Muscle layer of colon (tissue), 2 donors: ENCODE measurements around the gene TTLL1.
"Not testable (repeated sequence)": the region's sequence is repeated elsewhere in the genome, so short reads cannot be mapped to it uniquely, and the experiment has no call there.

Source experiments
- H3K27ac ChIP-seq: one replicate; pipeline ENCODE4 v1.7.0; 2013; ENCODE audit warnings: low read depth, mild to moderate bottlenecking, low read length, moderate library complexity
- H3K27me3 ChIP-seq, 2 donors: one replicate each; pipeline ENCODE4 v1.7.0; 2013; ENCODE audit warnings: low read length in 2 of 2, mild to moderate bottlenecking in 2 of 2; ENCODE audit not compliant: insufficient read depth in 2 of 2, control insufficient read depth in 1 of 2
- H3K36me3 ChIP-seq: one replicate; pipeline ENCODE4 v1.7.0; 2013; ENCODE audit warnings: mild to moderate bottlenecking, low read length; ENCODE audit not compliant: insufficient read depth
- H3K4me1 ChIP-seq: one replicate; pipeline ENCODE4 v1.7.0; 2013; ENCODE audit warnings: mild to moderate bottlenecking, low read length; ENCODE audit not compliant: insufficient read depth
- H3K4me3 ChIP-seq, 2 donors: one replicate each; pipeline ENCODE4 v1.7.0; 2013; ENCODE audit warnings: low read length in 2 of 2, low read depth in 1 of 2, mild to moderate bottlenecking in 1 of 2, moderate library complexity in 1 of 2
- H3K9ac ChIP-seq: one replicate; pipeline ENCODE4 v1.7.0; 2013; ENCODE audit warnings: low read length
- H3K9me3 ChIP-seq: one replicate; pipeline ENCODE4 v1.7.0; 2013; ENCODE audit warnings: mild to moderate bottlenecking, low read length
- donor health status: abdominal sarcoma.
- donor health status: Adenocarcinoma of cecum.

TTLL1 gene

DNA sequence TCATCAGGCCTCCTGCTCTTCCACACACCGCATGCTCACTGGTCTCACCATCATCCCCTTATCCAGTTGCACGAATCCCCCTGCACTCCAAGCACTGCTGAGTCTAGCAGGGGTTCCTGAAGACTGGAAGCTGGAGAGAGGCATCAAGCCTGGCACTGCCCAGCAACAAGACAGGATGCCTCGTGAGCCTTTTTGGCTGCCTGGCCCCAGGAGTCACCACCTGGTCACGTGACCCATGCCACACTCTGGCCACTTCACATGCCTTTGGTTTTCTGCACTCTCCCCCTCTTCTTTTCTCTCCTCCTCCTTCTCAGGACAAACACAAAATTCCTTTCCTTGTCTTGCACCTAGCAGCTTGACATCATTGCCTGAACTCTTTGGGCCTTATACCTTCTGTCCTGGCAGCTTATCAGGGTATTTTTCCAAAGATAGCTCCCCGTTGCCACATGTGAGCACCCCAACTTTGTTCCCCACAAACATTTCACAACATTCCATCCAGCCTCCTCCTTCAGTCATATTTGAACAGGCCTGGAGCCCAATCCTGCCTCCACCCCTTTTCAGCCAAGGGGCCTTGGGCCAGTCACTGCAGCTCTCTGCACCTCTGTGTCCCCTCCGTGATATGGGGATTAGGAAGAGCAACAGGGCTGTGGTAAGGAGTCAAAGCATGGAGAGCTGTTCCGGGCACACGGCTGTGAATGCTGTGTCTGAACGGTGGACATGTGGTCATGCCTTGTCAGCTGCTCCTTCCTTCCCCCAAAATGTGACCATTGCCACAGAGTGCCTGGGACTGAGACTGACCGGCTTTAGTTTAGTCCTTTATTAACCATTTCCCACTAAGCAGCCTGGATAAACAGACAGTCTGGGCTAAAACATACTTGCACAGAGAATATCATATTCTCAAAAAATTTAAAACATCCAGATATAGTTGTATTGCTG is 71.4 kb downstream of the TTLL1 start:
- Histone ChIP-seq H3K27me3 (no peaks in the 10 kb centered on the region), H3K9ac (no peak overlapping the region), H3K4me1 (peaks cover 18% of the 10 kb centered on the region), H3K36me3 (no peaks in the 10 kb centered on the region), H3K9me3 (no peaks in the 10 kb centered on the region), H3K27ac (no peak overlapping the region), H3K4me3 (no peak overlapping the region)

DNA sequence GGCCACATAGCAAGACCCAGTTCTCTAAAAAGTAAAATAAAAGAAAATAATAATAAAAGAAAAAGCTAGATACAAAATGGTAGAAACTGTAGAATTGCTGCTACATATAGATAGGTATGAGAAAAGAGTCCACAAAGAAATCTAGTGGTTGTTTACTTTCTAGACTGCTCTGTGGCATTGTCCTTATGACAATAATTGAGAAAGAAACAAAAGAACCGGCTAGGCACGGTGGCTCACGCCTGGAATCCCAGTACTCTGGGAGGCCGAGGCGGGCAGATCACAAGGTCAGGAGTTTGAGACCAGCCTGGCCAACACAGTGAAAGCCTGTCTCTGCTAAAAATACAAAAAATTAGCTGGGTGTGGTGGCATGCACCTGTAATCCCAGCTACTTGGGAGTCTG is 73.0 kb downstream of the TTLL1 start:
- not testable (repeated sequence) for H3K4me3 ChIP-seq, H3K27ac ChIP-seq, H3K9me3 ChIP-seq, H3K27me3 ChIP-seq, H3K9ac ChIP-seq, H3K36me3 ChIP-seq
- peaks cover 25% of the 10 kb centered on the region for H3K4me1 ChIP-seq

DNA sequence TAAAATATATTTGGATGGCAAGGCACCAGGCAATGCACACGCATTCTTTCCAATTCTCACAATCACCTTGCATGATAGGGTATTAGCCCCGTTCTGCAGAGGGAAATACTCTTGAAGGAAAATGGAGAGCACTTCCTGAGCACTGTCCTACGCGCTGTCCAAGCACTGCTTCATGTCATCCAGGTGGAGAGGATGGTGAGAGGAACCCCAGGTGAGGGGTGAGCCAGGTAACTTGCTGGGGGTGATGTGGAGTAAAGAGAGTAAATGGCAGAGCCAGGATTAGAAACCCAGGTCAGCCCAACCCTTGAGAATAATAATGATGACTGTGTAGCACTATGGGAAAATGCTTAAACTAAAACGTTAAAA is 73.5 kb downstream of the TTLL1 start:
- H3K4me1 ChIP-seq, result peaks cover 29% of the 10 kb centered on the region
- H3K9ac ChIP-seq, result no peak overlapping the region
- H3K36me3 ChIP-seq, result no peaks in the 10 kb centered on the region
- peak overlapping the region; percentile 68 to 75 for H3K4me3 ChIP-seq
- no peaks in the 10 kb centered on the region for H3K27me3 ChIP-seq
- peak overlapping the region; percentile 82 for H3K27ac ChIP-seq
- no peaks in the 10 kb centered on the region for H3K9me3 ChIP-seq

GRCh38 chr22:43014869-43015676 is 74.1 kb downstream of the TTLL1 start, which contains the start of gene PACSIN2:
PACSIN2 (minus strand) TSS chr22:43015149; CDS start chr22:42912080, 103,069 bp downstream.
- Histone ChIP-seq H3K9me3 (no peaks in the 10 kb centered on the region), H3K4me3 (peak within 1 kb of the TSS; percentile 75 to 77), H3K27ac (peak within 1 kb of the TSS; percentile 82), H3K9ac (no peak within 1 kb of the TSS), H3K4me1 (peaks cover 29% of the 10 kb centered on the region), H3K36me3 (no peaks in the 10 kb centered on the region), H3K27me3 (no peaks in the 10 kb centered on the region)

GRCh38 chr22:43014316-43014868 is 74.8 kb downstream of the TTLL1 start:
- Histone ChIP-seq H3K36me3 (no peaks in the 10 kb centered on the region), H3K4me3 (peak overlapping the region; percentile 71 to 77), H3K4me1 (peaks cover 31% of the 10 kb centered on the region), H3K27ac (peak overlapping the region; percentile 82), H3K27me3 (no peaks in the 10 kb centered on the region), H3K9ac (no peak overlapping the region), H3K9me3 (no peaks in the 10 kb centered on the region)

GRCh38 chr22:43013355-43014315 is 75.6 kb downstream of the TTLL1 start:
- Histone ChIP-seq H3K9me3 (no peaks in the 10 kb centered on the region), H3K27ac (no peak overlapping the region), H3K9ac (no peak overlapping the region), H3K27me3 (no peaks in the 10 kb centered on the region), H3K4me3 (peak overlapping the region; percentile 71 to 77), H3K4me1 (peaks cover 39% of the 10 kb centered on the region), H3K36me3 (no peaks in the 10 kb centered on the region)

DNA sequence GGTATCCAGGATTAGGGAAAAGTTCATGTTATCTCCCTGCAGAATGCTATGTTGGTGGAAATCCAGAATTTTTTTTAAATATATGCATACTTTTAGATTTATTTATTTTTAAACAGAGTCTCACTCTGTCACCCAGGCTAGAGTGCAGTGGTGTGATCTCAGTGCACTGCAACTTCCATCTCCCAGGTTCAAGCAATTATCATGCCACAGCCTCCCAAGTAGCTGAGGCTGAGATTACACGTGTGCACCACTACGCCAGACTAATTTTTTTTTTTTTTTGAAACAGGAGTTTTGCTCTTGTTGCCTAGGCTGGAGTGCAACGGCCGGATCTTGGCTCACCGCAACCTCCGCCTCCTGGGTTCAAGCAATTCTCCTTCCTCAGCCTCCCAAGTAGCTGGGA is 76.8 kb downstream of the TTLL1 start:
- Histone ChIP-seq H3K27me3 (no peaks in the 10 kb centered on the region), H3K9me3 (no peaks in the 10 kb centered on the region), H3K9ac (no peak overlapping the region), H3K36me3 (no peaks in the 10 kb centered on the region), H3K27ac (no peak overlapping the region), H3K4me1 (peaks cover 42% of the 10 kb centered on the region), H3K4me3 (no peak overlapping the region)

- peaks cover 42% of the 10 kb centered on the region for H3K4me1 ChIP-seq
- no peak overlapping the region for H3K27ac ChIP-seq
- no peaks in the 10 kb centered on the region for H3K36me3 ChIP-seq
- no peak overlapping the region for H3K4me3 ChIP-seq
- no peaks in the 10 kb centered on the region for H3K9me3 ChIP-seq
- H3K9ac ChIP-seq, result no peak overlapping the region
- no peaks in the 10 kb centered on the region for H3K27me3 ChIP-seq
Measured at GRCh38 chr22:43011079-43011478, 78.1 kb downstream of the TTLL1 start.

- peak overlapping the region in 1 of 2 donors; percentile 1 for H3K4me3 ChIP-seq
- no peaks in the 10 kb centered on the region for H3K9me3 ChIP-seq
- H3K27me3 ChIP-seq, result no peaks in the 10 kb centered on the region
- no peaks in the 10 kb centered on the region for H3K36me3 ChIP-seq
- no peak overlapping the region for H3K9ac ChIP-seq
- peaks cover 39% of the 10 kb centered on the region for H3K4me1 ChIP-seq
- no peak overlapping the region for H3K27ac ChIP-seq
Measured at GRCh38 chr22:43009444-43009843, 79.7 kb downstream of the TTLL1 start.

- Histone ChIP-seq H3K4me1 (peaks cover 42% of the 10 kb centered on the region), H3K9me3 (no peaks in the 10 kb centered on the region), H3K27me3 (no peaks in the 10 kb centered on the region), H3K9ac (no peak overlapping the region), H3K27ac (no peak overlapping the region), H3K4me3 (peak overlapping the region in 1 of 2 donors; percentile 1), H3K36me3 (no peaks in the 10 kb centered on the region)
Measured at GRCh38 chr22:43008921-43009320, 80.3 kb downstream of the TTLL1 start.
